ENCODE data around the gene PMPCB. TPM values are rescaled to one million over a fixed set of nuclear protein-coding genes. Genes with fewer than 3 reads are reported as not detected.

Gene PMPCB
- total RNA-seq, 2 experiments from 2014 or later: 57.5 to 95.9 TPM

DNA sequence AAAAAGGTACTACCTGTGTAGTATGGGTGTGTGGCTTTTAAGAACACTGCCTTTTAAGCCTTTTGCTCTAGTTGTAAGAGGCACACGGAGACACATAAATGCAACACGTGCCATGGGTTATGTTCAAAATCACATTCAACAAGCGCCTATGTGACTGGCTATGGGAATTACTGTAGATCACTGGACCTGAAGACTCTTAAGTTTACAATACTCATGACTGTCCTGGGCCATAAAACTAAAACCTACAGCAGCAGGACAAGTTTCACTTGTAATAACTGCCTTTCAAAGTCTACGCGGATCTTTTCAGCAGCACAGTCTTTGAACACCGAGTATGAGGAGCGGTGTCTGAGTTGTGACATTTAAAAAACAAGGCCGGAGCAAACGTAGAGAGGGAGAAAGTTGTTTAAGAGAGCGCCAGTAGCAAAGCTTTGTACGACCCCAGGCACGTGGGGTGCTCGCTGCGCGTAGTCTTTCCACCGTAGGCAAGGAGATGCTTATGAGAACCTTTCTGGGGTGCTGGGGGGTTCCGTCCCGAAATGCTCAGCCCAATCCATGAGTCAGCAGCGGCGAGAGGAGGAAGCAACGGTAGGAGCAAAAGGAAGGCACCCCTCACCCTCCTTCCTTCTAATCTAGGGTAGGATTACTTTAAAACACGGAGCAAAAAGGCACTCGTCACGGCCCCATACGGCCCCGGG is 46.7 kb downstream of the PMPCB start:
- H3K4me2 ChIP-seq (ENCODE audit: low read length): peak overlapping the region; percentile 77
- CTCF ChIA-PET (ENCODE audit: unreplicated experiment): interaction anchor here (0.6 kb wide), 1 partner anchor 709 kb away, joined by 3 read pairs; no protein-coding TSS in a partner anchor
- no peak for TF ChIP-seq EZH2phosphoT487 (IDR thresholded peaks at IDR 0.05; ENCODE audit: borderline replicate concordance, low read depth, low read length)
- TF ChIP-seq, protein P1, sequence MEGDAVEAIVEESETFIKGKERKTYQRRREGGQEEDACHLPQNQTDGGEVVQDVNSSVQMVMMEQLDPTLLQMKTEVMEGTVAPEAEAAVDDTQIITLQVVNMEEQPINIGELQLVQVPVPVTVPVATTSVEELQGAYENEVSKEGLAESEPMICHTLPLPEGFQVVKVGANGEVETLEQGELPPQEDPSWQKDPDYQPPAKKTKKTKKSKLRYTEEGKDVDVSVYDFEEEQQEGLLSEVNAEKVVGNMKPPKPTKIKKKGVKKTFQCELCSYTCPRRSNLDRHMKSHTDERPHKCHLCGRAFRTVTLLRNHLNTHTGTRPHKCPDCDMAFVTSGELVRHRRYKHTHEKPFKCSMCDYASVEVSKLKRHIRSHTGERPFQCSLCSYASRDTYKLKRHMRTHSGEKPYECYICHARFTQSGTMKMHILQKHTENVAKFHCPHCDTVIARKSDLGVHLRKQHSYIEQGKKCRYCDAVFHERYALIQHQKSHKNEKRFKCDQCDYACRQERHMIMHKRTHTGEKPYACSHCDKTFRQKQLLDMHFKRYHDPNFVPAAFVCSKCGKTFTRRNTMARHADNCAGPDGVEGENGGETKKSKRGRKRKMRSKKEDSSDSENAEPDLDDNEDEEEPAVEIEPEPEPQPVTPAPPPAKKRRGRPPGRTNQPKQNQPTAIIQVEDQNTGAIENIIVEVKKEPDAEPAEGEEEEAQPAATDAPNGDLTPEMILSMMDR (conservative IDR thresholded peaks at IDR 0.05; ENCODE audit: low read length): no peak
- no peaks in the 10 kb centered on the region for H3K9me2 ChIP-seq (ENCODE audit: insufficient read depth, low read length)
- BruUV-seq (replicated peaks): TSS peak; percentile 74
- H3K4me1 ChIP-seq (ENCODE audit: insufficient read depth, low read length, poor library complexity, severe bottlenecking): peaks cover 28% of the 10 kb centered on the region
- POLR2A ChIA-PET: interaction anchor here (1.4 kb wide), 1 partner anchor 45 kb away, joined by 3 read pairs; no protein-coding TSS in a partner anchor
- peaks cover 88% of the 10 kb centered on the region for H3K79me2 ChIP-seq (ENCODE audit: insufficient read depth, low read depth, low read length)
- DNase-seq (ENCODE audit: low spot score): peak; percentile 44
- peaks cover 34% of the 10 kb centered on the region for H3K36me3 ChIP-seq (ENCODE audit: insufficient read depth, low read length)
- peak overlapping the region; percentile 99; the same call in 1 of the 2 replicates for H2AFZ ChIP-seq (ENCODE audit: low read length)
- intact Hi-C loops (cut with micrococcal nuclease; ENCODE audit: unreplicated experiment): no loop called here
- H3K9me3 ChIP-seq (ENCODE audit: low read length): no peaks in the 10 kb centered on the region
- peak overlapping the region; percentile 90 for H3K4me3 ChIP-seq (ENCODE audit: low read depth, low read length, poor library complexity, severe bottlenecking)
- H4K20me1 ChIP-seq (ENCODE audit: insufficient read depth, low read length): peaks cover 21% of the 10 kb centered on the region
- H3K27ac ChIP-seq (ENCODE audit: low read depth, low read length, poor library complexity, severe bottlenecking): peak overlapping the region; percentile 65

DNA sequence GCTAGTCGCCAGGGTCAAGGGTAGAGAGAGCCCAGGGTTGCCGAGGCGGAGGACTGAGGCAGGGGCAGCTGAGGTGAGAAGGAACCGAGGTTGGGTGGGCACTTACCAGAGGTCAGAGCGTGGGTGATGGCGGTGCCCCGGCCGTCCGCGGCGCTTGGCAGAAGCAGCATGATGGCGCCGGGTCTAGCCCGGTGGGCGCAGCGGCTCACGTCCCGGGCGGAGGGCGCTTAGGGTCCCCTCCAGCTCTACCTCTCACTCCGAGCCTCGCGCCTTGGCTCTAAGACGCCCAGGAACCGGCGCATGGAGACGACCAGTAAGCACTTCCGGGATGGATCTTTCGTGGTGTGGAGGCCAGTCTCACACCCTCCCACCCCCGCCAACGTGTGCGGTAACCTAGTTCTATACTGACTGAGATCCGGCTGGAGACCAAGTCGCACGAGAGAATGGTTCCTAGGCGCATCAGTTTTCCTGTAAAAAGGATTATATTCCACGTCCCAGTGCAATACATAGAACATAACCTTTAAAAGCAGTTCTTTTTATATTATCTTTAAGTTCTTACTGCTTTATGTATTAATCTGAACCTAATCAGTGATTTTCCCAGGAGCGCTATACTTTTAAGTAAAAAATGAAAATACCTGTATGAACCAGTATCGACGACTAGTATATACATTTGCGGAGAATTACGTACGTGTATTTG is 47.4 kb downstream of the PMPCB start, which contains the start of gene DNAJC2:
Gene DNAJC2, minus strand, starts transcription at position 315 of the 697 bp plus-strand sequence. Its CDS starts 145 bp downstream, at position 170.
- ChIA-PET POLR2A (interaction anchor here (0.9 kb wide), 1 partner anchor 17 kb away, joined by 3 read pairs; no protein-coding TSS in a partner anchor), CTCF (ENCODE audit: unreplicated experiment) (interaction anchor here (0.6 kb wide), 1 partner anchor 708 kb away, joined by 3 read pairs; no protein-coding TSS in a partner anchor)
- peaks cover 32% of the 10 kb centered on the region for H3K36me3 ChIP-seq (ENCODE audit: insufficient read depth, low read length)
- no peaks in the 10 kb centered on the region for H3K9me2 ChIP-seq (ENCODE audit: insufficient read depth, low read length)
- H2AFZ ChIP-seq (ENCODE audit: low read length): peak within 1 kb of the TSS; percentile 99
- peaks cover 89% of the 10 kb centered on the region for H3K79me2 ChIP-seq (ENCODE audit: insufficient read depth, low read depth, low read length)
- TF ChIP-seq EZH2phosphoT487 (IDR thresholded peaks at IDR 0.05; ENCODE audit: borderline replicate concordance, low read depth, low read length): no peak
- TF ChIP-seq, protein P1 (conservative IDR thresholded peaks at IDR 0.05; ENCODE audit: low read length): no peak
- intact Hi-C loops (cut with micrococcal nuclease; ENCODE audit: unreplicated experiment): no loop called here
- BruUV-seq (replicated peaks): no TSS peak
- H3K4me1 ChIP-seq (ENCODE audit: insufficient read depth, low read length, poor library complexity, severe bottlenecking): peaks cover 35% of the 10 kb centered on the region
- H3K4me2 ChIP-seq (ENCODE audit: low read length): peak within 1 kb of the TSS; percentile 77
- H3K9me3 ChIP-seq (ENCODE audit: low read length): no peaks in the 10 kb centered on the region
- peak; percentile 93 for DNase-seq (ENCODE audit: low spot score)
- peak within 1 kb of the TSS; percentile 90 for H3K4me3 ChIP-seq (ENCODE audit: low read depth, low read length, poor library complexity, severe bottlenecking)
- peak within 1 kb of the TSS; percentile 65 for H3K27ac ChIP-seq (ENCODE audit: low read depth, low read length, poor library complexity, severe bottlenecking)
- H4K20me1 ChIP-seq (ENCODE audit: insufficient read depth, low read length): peaks cover 24% of the 10 kb centered on the region
